ENCODE data around the gene SCGB3A2.

SCGB3A2 gene, protein sequence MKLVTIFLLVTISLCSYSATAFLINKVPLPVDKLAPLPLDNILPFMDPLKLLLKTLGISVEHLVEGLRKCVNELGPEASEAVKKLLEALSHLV

DNA sequence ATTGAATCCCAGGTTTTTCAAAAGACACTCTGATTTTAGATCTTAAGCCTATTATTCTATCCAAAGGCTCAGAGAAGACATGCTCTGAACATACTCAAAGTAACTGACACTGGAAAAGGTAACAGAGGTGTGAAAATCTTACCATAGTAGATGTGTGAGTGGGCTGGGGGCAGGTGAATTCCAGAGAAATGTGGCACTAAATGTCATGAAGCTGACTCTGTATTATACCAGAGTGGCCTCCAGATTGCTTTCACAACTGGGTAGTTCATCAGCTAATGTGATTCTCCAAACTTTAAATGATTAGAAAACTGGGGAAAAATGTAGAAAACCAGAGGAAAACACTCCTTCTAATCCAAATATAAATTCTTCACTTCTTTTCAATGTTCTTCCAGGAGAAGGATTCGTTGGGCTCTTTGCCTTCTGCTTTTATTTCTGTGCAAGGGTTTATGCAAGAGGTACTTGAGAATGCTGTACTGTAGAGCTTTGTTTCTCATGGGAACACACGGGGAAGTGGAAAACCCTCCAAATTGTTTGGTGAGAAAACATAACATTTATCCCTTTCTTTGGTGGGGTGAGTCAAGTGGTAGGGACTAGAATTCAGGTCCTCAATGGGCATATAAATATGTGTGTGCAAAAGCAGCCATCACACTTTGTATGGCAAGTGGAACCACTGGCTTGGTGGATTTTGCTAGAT, at the start of gene SCGB3A2:
Gene SCGB3A2 (plus strand): TSS at position 646 of the 694 bp plus-strand sequence. CDS start 93 bp downstream, outside the sequence.
- DNase-seq = no peak

- DNase-seq = no peak
These were observed 48.5 kb upstream of the SCGB3A2 start for GRCh38 chr5:147830035-147830434.

GRCh38 chr5:147831465-147831864, 47.0 kb upstream of the SCGB3A2 start, which contains the start of gene SPINK1:
SPINK1 (minus strand) TSS chr5:147831671; CDS start chr5:147831577, 94 bp downstream.
- no peak for DNase-seq

- no peak for DNase-seq
These were observed 46.0 kb upstream of the SCGB3A2 start for GRCh38 chr5:147832541-147832940.

- peak; percentile 55 for DNase-seq
These were observed 43.1 kb upstream of the SCGB3A2 start for GRCh38 chr5:147835386-147835798.

DNA sequence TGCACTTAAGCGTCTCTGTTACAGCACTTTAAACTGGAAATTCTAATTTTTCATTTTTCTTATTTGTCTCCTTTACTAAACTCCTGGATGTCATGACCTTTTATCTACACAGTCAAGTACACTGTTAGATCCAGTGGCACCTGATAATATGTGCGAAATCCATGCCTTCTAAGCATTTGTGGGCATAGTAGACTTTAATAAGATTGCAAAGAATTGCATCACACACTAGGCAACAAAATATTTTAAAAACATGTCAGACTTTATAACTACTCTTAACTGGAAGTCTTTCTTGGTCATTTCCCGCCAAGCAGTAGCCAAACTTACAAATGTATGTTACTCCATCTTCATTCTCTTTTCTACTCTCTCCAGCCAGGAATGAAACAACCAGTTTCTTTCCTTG, 42.1 kb upstream of the SCGB3A2 start:
- DNase-seq = no peak

GRCh38 chr5:147842869-147843268, 35.6 kb upstream of the SCGB3A2 start:
- DNase-seq = no peak

GRCh38 chr5:147844846-147845245, 33.7 kb upstream of the SCGB3A2 start:
- DNase-seq = no peak

DNA sequence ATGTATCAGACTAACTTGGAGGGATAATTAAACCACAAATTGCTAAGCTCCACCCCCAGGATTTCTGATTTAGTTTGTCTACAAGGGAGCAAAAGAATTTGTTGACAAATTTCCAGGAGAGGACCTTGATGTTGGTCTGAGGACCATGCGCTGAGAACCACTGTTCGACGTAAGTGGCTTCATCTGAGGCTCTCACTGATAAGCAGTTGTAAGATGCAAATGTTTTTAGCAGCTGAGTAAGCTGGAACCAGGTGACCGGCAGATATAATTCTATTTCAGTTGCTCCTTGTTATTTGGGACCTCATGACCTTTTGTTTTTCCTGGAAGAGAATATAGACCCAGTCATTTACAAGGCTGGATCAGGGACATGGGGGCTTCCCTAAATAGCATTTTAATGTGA, 32.9 kb upstream of the SCGB3A2 start:
- DNase-seq = no peak

GRCh38 chr5:147849226-147849625, 29.3 kb upstream of the SCGB3A2 start:
- DNase-seq = no peak

DNA sequence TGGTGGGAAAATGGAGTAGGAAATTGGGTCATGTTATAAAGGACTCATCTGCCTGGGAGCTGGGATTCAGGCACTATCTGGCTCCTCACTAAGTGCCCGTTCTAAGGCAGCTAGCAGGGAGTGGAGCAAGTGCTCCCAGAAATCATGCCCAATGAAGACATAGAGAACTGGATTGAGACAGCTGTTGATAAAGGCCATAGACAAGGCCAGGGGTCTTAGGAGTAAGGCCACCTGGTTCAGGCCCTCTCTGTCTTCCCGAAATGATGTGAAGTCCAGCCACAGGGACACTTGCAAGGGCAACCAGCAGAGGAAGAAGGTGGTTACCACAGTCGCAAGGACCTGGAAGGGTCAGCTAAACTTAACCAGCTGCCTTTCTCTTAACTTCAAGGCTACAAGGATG, 26.9 kb upstream of the SCGB3A2 start:
- no peak for DNase-seq

DNA sequence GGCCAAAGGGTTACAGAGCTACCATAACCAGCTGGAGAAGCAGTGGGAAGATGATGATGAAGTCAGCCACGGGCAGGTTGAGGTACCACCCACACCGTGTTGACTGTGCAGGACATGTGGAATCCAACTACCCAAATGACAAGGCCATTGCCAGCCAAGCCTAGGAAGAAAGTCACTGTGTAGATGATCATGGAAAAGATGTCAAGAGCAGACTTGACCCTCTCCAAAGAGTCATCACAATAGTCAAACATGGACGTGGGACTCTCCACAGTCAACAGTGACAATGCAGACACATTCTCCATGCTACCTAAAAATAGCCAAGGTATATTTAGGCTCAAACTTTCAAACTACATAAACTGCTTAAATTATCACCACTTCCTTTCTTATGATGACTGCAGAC, 26.1 kb upstream of the SCGB3A2 start:
- DNase-seq = no peak

DNA sequence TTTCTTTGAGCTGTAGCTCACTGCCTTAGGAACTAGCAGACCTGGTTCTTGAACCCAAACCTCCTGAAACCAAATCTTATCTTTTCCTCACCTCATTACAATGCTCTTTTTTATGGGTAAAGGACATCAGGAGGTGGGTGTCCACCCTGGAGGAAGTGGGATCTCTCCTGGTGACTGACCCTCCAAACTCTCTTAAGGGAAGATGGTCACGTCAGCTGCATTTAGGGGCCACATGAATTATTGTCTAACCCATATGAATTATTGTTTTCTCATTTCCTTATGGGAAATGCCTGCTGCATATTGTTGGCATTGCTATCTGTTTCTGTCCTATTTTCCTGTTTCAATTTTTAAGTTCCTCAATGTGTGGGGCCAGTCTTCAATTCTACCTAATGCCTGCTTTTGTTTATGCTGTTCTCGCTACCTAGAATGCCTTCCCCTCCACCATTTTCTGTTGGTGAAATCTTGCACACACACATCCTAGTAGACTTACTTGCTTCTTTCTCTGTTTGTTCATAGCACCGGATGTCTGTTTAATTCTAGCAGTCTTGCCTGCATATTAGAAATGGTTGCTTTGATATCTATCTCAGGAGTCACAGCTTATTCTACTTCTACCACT, 25.0 kb upstream of the SCGB3A2 start:
- no peak for DNase-seq

- DNase-seq = no peak
These were observed 24.2 kb upstream of the SCGB3A2 start for GRCh38 chr5:147854331-147854730.

DNA sequence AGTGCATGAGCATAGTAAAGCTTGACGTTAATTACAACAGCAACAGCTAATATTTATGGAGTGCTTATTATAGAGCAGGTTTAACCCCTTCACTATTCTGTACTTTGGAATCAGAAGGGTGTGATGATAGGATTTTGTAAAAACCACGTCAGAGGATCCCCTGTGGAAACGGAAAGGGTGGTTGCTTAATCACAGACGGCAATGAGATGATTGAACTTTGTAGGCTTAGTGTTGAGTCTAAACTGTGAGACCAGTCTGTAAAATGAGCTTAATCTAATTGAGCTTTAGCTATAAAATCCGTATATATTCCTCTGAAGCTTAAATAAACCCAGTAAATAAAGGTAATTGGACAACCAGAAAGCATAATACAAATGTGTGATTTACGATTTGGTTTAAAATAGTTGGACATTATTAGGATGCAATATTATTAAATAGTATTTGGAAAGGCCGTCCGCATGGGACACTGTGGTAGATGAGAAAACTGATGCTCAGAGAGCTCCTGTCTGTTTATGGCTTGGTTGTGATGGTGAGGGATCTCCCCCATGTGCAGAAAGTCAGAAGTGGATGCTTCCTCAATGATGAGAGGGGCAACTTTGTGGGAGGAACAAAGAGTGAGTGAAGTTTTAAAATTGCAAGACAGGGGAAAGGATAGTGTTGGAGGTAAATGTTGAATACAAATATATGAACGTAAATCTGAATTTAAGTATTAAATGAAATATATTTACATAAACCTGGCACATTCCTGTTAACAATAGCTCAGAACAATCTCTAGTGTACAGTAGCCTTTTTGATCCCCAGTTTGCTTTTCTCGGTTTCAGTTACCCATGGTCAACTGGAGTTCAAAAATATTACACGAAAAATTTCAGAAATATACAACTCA, 23.4 kb upstream of the SCGB3A2 start:
- DNase-seq = no peak

DNA sequence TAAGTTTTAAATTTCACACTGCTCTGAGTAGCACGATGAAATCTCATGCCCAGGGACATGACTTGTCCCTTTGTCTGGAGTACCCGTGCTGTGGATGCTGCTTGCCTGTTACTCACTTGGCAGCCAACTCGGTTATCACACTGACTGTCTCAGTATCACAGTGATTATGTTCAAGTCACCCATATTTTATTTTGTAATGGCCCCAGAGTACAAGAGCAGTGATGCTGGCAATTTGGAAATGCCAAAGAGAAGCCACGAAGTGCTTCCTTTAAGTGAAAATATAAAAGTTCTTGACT, 22.8 kb upstream of the SCGB3A2 start:
- DNase-seq = no peak

- DNase-seq = no peak
These were observed 21.7 kb upstream of the SCGB3A2 start for GRCh38 chr5:147856801-147857200.

DNA sequence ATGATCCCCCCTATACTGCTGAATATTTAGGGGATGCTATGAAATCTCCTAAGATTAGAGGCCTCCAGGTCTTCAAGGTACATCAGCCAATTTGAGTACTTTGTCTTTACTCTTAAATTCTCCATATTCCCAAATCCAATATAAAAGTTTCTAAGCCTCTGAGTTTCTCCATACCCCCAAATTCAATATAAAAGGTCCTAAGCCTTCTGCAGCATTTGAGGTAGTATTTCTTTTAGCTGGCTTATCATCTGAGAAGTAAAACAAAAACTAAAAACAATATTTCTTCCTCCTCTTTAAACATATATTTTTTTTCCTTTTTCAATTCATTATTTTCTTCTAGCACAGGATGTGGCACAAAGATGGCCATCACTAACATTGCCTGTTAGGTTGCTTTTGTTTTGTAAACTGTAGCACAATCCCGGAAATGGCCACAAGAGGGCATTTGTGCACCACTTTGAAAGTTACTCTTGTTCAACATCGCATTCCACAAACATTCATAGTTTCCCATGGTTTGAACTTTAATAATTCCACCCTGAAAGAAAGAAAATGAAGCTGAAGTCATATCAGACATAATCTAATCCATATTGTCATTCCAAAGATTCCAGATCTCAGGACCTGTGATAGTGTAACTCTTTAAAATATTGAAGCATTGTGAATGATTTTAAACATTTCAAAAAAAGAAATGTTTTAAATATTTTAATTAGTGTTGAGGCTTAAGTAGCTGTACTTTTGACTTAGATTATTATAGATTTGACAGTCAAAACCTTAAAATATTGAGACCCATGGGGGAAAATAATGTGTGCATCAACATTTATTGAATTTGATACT, 21.0 kb upstream of the SCGB3A2 start:
- DNase-seq = no peak

DNA sequence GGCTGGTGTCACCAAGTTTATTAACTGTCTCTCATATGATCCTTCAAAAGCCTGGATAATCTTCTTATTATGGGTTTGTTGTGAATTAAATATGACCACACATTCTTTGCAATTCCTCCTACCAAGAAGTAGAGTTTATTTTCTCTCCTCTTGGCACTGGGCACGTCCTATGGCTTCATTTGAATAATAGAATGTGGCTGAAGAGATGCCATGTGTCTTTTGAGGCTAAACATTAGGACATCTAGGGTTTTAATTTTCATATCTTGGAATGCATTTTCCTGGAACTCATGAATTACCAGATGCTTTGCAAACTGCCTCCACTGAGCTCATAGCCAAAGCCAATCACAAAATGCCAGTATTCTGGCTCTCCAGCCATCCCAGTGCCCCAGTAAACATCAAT, 19.9 kb upstream of the SCGB3A2 start:
- no peak for DNase-seq

GRCh38 chr5:147859962-147860640, 18.4 kb upstream of the SCGB3A2 start:
- no peak for DNase-seq

DNA sequence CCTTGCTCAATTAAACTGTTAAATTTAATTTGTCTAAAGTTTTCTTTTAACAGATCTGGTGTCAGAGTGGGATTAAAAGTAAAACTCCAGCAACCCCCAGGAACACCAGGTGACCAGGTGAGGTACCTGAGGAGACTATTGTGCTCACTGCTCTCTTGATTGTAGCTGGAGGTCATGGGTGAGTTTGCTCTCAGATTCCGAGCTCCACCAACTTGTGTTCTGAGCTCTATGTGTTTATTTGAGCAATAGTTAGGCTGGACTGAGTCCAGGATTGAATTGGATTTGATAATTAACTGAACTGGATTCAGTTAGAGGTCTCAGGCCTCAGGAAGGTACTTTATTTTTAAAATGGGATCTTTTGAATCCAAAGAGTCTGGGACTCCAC, 17.9 kb upstream of the SCGB3A2 start:
- no peak for DNase-seq

DNA sequence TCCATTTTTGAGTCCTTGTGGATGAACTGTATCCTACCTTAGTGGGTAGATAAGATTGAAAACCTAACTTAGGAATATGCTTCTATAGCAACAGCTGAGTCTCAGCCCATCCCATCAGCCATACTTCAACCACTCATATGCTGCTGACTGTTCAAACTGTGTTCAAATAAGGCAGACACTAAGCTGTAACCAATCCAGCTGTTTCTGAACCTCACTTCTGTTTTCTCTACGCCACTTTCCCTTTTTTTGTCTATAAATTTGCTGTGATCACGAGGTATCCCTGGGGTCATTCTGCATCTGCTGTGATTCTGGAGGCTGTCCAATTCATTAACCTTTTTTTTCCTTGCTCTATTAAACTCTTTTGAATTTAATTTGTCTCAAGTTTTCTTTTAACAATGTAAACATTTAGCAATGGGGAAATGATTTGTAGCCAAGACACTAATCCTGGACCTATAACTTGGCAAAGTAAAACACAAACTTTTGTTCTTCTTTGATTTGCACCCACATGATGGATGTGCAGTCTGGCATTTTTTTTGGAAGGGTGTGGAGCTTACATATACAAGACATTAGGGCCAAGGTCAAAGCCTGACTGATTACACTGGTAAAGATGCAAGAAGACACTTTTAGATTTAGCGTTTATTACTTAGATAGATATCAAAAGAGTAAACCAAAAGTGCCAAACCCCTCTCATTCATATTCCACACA, 14.9 kb upstream of the SCGB3A2 start:
- no peak for DNase-seq
